Measurements from ENCODE around the gene SLC44A4. TPM values are rescaled to one million over a fixed set of nuclear protein-coding genes. Genes with fewer than 3 reads are reported as not detected.

Gene SLC44A4
- total RNA-seq, 2 experiments from 2014 or later = 0.20 TPM; not detected in 1

GRCh38 chr6:31851485-31851832, 27.3 kb downstream of the SLC44A4 start:
- Histone ChIP-seq H3K4me1 (ENCODE audit: insufficient read depth, low read length) (no peaks in the 10 kb centered on the region), H3K27me3 (ENCODE audit: control insufficient read depth in 1 of 2, insufficient read depth in 2 of 2, low read length in 2 of 2) (no peaks in the 10 kb centered on the region), H3K4me3 (ENCODE audit: low read length) (no peak overlapping the region), H3K9me3 (ENCODE audit: control insufficient read depth in 1 of 2, insufficient read depth in 1 of 2, low read length in 2 of 2) (no peaks in the 10 kb centered on the region), H3K27ac (ENCODE audit: low read depth in 1 of 2, low read length in 2 of 2) (no peak overlapping the region), H3K36me3 (ENCODE audit: insufficient read depth, low read length) (no peaks in the 10 kb centered on the region)
- H3K4me3 Mint-ChIP-seq = no peak overlapping the region
- H3K4me1 Mint-ChIP-seq (ENCODE audit: low read depth) = no peaks in the 10 kb centered on the region
- ChIA-PET CTCF (no interaction called here), POLR2A (no interaction called here)
- no peak overlapping the region for H3K27ac Mint-ChIP-seq
- ATAC-seq (ENCODE audit: poor library complexity) (no peak), DNase-seq (no peak)
- no peaks in the 10 kb centered on the region for H3K9me3 Mint-ChIP-seq
- H3K36me3 Mint-ChIP-seq (ENCODE audit: low read depth) = no peaks in the 10 kb centered on the region
- intact Hi-C loops (cut with DNase I, micrococcal nuclease) = no loop called here
- TF ChIP-seq CTCF (IDR thresholded peaks at IDR 0.05) = no peak
- H3K27me3 Mint-ChIP-seq = no peaks in the 10 kb centered on the region

- Mint-ChIP-seq H3K4me1 (ENCODE audit: low read depth) (no peaks in the 10 kb centered on the region), H3K27me3 (no peaks in the 10 kb centered on the region), H3K9me3 (no peaks in the 10 kb centered on the region), H3K27ac (no peak overlapping the region), H3K4me3 (no peak overlapping the region), H3K36me3 (ENCODE audit: low read depth) (no peaks in the 10 kb centered on the region)
- no peak overlapping the region for H3K27ac ChIP-seq (ENCODE audit: low read depth in 1 of 2, low read length in 2 of 2)
- intact Hi-C loops (cut with DNase I, micrococcal nuclease) = no loop called here
- no peaks in the 10 kb centered on the region for H3K27me3 ChIP-seq (ENCODE audit: control insufficient read depth in 1 of 2, insufficient read depth in 2 of 2, low read length in 2 of 2)
- CTCF ChIA-PET = no interaction called here
- no peaks in the 10 kb centered on the region for H3K36me3 ChIP-seq (ENCODE audit: insufficient read depth, low read length)
- TF ChIP-seq CTCF (IDR thresholded peaks at IDR 0.05) = no peak
- H3K4me3 ChIP-seq (ENCODE audit: low read length) = no peak overlapping the region
- no peak for ATAC-seq (ENCODE audit: poor library complexity)
- no peak for DNase-seq
- H3K9me3 ChIP-seq (ENCODE audit: control insufficient read depth in 1 of 2, insufficient read depth in 1 of 2, low read length in 2 of 2) = no peaks in the 10 kb centered on the region
- POLR2A ChIA-PET = no interaction called here
- H3K4me1 ChIP-seq (ENCODE audit: insufficient read depth, low read length) = no peaks in the 10 kb centered on the region
Observed at GRCh38 chr6:31850765-31851484, 27.9 kb downstream of the SLC44A4 start.

DNA sequence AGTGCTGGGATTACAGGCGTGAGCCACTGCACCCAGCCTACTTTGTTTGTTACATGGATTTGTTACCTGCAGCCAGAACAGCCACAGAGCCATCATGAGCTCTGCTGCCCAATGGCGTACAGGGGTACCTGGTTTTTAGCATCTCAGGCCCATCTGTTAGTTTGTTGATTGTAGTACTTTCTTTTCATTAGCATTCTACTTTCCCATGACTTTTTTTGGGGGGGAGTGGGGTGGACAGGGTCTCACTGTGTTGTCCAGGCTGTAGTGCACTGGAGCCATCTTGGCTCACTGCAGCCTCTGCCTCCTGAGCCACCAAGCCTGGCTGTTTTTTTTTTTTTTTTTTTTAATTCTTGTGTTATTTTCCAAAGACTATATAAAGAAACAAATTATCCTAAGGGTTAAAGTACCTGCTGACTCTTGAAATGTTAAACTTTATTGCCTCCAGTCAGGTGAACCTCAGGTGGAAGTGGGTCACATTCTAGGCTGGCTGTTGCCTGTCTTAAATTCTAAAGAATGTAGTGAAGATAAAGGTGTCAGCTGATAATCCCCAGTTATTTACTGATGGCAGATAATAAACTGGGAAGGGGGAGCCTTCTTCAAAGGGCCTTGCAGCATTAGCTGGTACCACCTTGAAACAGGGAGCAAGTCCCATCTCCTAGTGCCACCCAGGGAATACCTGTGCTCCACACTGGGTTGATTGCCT, 31.4 kb downstream of the SLC44A4 start:
- H3K27ac Mint-ChIP-seq = no peak overlapping the region
- DNase-seq (no peak), ATAC-seq (ENCODE audit: poor library complexity) (no peak)
- no peaks in the 10 kb centered on the region for H3K9me3 Mint-ChIP-seq
- Histone ChIP-seq H3K27me3 (ENCODE audit: control insufficient read depth in 1 of 2, insufficient read depth in 2 of 2, low read length in 2 of 2) (no peaks in the 10 kb centered on the region), H3K9me3 (ENCODE audit: control insufficient read depth in 1 of 2, insufficient read depth in 1 of 2, low read length in 2 of 2) (no peaks in the 10 kb centered on the region), H3K4me1 (ENCODE audit: insufficient read depth, low read length) (no peaks in the 10 kb centered on the region), H3K27ac (ENCODE audit: low read depth in 1 of 2, low read length in 2 of 2) (no peak overlapping the region), H3K36me3 (ENCODE audit: insufficient read depth, low read length) (peaks cover 8% of the 10 kb centered on the region), H3K4me3 (ENCODE audit: low read length) (no peak overlapping the region)
- intact Hi-C loops (cut with DNase I, micrococcal nuclease) = no loop called here
- POLR2A ChIA-PET = no interaction called here
- H3K4me3 Mint-ChIP-seq = no peak overlapping the region
- CTCF ChIA-PET = no interaction called here
- no peak for TF ChIP-seq CTCF (IDR thresholded peaks at IDR 0.05)
- H3K4me1 Mint-ChIP-seq (ENCODE audit: low read depth) = no peaks in the 10 kb centered on the region
- H3K36me3 Mint-ChIP-seq (ENCODE audit: low read depth) = peaks cover 6% of the 10 kb centered on the region
- no peaks in the 10 kb centered on the region for H3K27me3 Mint-ChIP-seq
